ENCODE data around the gene OR4F15.

OR4F15 gene

GRCh38 chr15:101804375-101804774, 7.6 kb upstream of the OR4F15 start:
- TF ChIP-seq MAX (IDR thresholded peaks at IDR 0.05) = no peak
- no peak for TF ChIP-seq ZBTB7A (IDR thresholded peaks at IDR 0.05; ENCODE audit: low read depth)
- TF ChIP-seq FOXM1 (IDR thresholded peaks at IDR 0.05; ENCODE audit: borderline replicate concordance, low read depth) = no peak
- TF ChIP-seq NFIC (IDR thresholded peaks at IDR 0.05) = no peak
- no peak for TF ChIP-seq TEAD4 (IDR thresholded peaks at IDR 0.05)
- no peak for TF ChIP-seq TAF1 (IDR thresholded peaks at IDR 0.05; ENCODE audit: low read depth)
- no peak for TF ChIP-seq CEBPB (IDR thresholded peaks at IDR 0.05)
- TF ChIP-seq CREB1 (IDR thresholded peaks at IDR 0.05; ENCODE audit: low read depth) = no peak
- TF ChIP-seq TCF12 (IDR thresholded peaks at IDR 0.05; ENCODE audit: low read depth) = no peak
- TF ChIP-seq, protein P1, sequence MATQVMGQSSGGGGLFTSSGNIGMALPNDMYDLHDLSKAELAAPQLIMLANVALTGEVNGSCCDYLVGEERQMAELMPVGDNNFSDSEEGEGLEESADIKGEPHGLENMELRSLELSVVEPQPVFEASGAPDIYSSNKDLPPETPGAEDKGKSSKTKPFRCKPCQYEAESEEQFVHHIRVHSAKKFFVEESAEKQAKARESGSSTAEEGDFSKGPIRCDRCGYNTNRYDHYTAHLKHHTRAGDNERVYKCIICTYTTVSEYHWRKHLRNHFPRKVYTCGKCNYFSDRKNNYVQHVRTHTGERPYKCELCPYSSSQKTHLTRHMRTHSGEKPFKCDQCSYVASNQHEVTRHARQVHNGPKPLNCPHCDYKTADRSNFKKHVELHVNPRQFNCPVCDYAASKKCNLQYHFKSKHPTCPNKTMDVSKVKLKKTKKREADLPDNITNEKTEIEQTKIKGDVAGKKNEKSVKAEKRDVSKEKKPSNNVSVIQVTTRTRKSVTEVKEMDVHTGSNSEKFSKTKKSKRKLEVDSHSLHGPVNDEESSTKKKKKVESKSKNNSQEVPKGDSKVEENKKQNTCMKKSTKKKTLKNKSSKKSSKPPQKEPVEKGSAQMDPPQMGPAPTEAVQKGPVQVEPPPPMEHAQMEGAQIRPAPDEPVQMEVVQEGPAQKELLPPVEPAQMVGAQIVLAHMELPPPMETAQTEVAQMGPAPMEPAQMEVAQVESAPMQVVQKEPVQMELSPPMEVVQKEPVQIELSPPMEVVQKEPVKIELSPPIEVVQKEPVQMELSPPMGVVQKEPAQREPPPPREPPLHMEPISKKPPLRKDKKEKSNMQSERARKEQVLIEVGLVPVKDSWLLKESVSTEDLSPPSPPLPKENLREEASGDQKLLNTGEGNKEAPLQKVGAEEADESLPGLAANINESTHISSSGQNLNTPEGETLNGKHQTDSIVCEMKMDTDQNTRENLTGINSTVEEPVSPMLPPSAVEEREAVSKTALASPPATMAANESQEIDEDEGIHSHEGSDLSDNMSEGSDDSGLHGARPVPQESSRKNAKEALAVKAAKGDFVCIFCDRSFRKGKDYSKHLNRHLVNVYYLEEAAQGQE (IDR thresholded peaks at IDR 0.05; ENCODE audit: low read depth) = no peak
- TF ChIP-seq USF1 (IDR thresholded peaks at IDR 0.05) = no peak
- TF ChIP-seq RAD21 (IDR thresholded peaks at IDR 0.05; ENCODE audit: low read depth) = no peak
- TF ChIP-seq EGR1 (IDR thresholded peaks at IDR 0.05) = no peak
- TF ChIP-seq EP300 (IDR thresholded peaks at IDR 0.05; ENCODE audit: borderline replicate concordance) = no peak
- TF ChIP-seq YY1 (IDR thresholded peaks at IDR 0.05; ENCODE audit: low read depth) = no peak

GRCh38 chr15:101804941-101805340, 7.1 kb upstream of the OR4F15 start:
- TF ChIP-seq CREB1 (IDR thresholded peaks at IDR 0.05; ENCODE audit: low read depth) (no peak), NFIC (IDR thresholded peaks at IDR 0.05) (no peak), TEAD4 (IDR thresholded peaks at IDR 0.05) (no peak), TAF1 (IDR thresholded peaks at IDR 0.05; ENCODE audit: low read depth) (no peak), EGR1 (IDR thresholded peaks at IDR 0.05) (no peak), ZBTB7A (IDR thresholded peaks at IDR 0.05; ENCODE audit: low read depth) (no peak), EP300 (IDR thresholded peaks at IDR 0.05; ENCODE audit: borderline replicate concordance) (no peak), TCF12 (IDR thresholded peaks at IDR 0.05; ENCODE audit: low read depth) (no peak), CEBPB (IDR thresholded peaks at IDR 0.05) (no peak)
- TF ChIP-seq, protein P1 (IDR thresholded peaks at IDR 0.05; ENCODE audit: low read depth) = no peak

GRCh38 chr15:101805605-101806345, 6.2 kb upstream of the OR4F15 start:
- TF ChIP-seq FOXM1 (IDR thresholded peaks at IDR 0.05; ENCODE audit: borderline replicate concordance, low read depth) (no peak), YY1 (IDR thresholded peaks at IDR 0.05; ENCODE audit: low read depth) (no peak), TCF12 (IDR thresholded peaks at IDR 0.05; ENCODE audit: low read depth) (no peak), EP300 (IDR thresholded peaks at IDR 0.05; ENCODE audit: borderline replicate concordance) (no peak), RAD21 (IDR thresholded peaks at IDR 0.05; ENCODE audit: low read depth) (no peak), MAX (IDR thresholded peaks at IDR 0.05) (no peak), EGR1 (IDR thresholded peaks at IDR 0.05) (no peak), USF1 (IDR thresholded peaks at IDR 0.05) (no peak), NFIC (IDR thresholded peaks at IDR 0.05) (no peak), CEBPB (IDR thresholded peaks at IDR 0.05) (no peak), ZBTB7A (IDR thresholded peaks at IDR 0.05; ENCODE audit: low read depth) (no peak), TEAD4 (IDR thresholded peaks at IDR 0.05) (no peak), TAF1 (IDR thresholded peaks at IDR 0.05; ENCODE audit: low read depth) (no peak), CREB1 (IDR thresholded peaks at IDR 0.05; ENCODE audit: low read depth) (no peak)
- TF ChIP-seq, protein P1 (IDR thresholded peaks at IDR 0.05; ENCODE audit: low read depth) = no peak

DNA sequence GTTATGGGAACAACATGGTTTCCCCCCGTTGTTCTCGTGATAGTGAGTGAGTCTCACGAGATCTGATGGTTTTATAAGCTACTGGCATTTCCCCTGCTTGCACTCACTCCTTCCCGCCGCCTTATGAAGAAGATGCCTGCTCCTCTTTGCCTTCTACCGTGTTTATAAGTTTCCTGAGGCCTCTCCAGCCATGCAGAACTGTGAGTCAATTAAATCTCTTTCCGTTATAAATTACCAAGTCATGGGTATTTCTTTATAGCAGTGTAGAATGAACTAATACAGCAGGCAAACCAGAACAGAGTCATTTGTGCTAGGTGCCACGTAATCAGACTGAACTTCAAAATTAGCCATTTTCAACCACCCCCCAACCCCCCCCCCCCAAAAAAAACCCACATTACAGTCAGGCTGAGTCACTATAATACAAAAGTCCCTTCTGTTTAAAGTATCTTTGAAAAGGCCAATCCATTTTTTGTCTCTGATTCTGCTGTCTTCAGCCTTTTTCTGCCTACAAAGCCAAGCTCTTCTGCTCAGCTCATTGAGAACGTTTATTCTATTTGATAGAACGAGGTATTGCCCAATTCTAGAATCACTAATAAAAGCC, 4.6 kb upstream of the OR4F15 start:
- no peak for TF ChIP-seq USF1 (IDR thresholded peaks at IDR 0.05)
- TF ChIP-seq, protein P1 (IDR thresholded peaks at IDR 0.05; ENCODE audit: low read depth) = no peak
- TF ChIP-seq TAF1 (IDR thresholded peaks at IDR 0.05; ENCODE audit: low read depth) = no peak
- TF ChIP-seq TCF12 (IDR thresholded peaks at IDR 0.05; ENCODE audit: low read depth) = no peak
- TF ChIP-seq NFIC (IDR thresholded peaks at IDR 0.05) = no peak
- no peak for TF ChIP-seq CEBPB (IDR thresholded peaks at IDR 0.05)
- TF ChIP-seq CREB1 (IDR thresholded peaks at IDR 0.05; ENCODE audit: low read depth) = no peak
- TF ChIP-seq FOXM1 (IDR thresholded peaks at IDR 0.05; ENCODE audit: borderline replicate concordance, low read depth) = no peak
- no peak for TF ChIP-seq ZBTB7A (IDR thresholded peaks at IDR 0.05; ENCODE audit: low read depth)
- no peak for TF ChIP-seq YY1 (IDR thresholded peaks at IDR 0.05; ENCODE audit: low read depth)
- no peak for TF ChIP-seq EP300 (IDR thresholded peaks at IDR 0.05; ENCODE audit: borderline replicate concordance)
- TF ChIP-seq TEAD4 (IDR thresholded peaks at IDR 0.05) = no peak
